K562 (cell line): ENCODE results near the gene CIAO2A. TPM values are rescaled to one million over a fixed set of nuclear protein-coding genes. Genes with fewer than 3 reads are reported as not detected.
A peak's percentile ranks its signal among the peaks of the same experiment; 100 is the strongest.

Experiments used
- ATAC-seq: fragments of 200-7000 bp; cut with Tn5 transposase; 3 replicates; pipeline ENCODE4 v1.9.1; 2020; ENCODE audit warnings: moderate library complexity
- BruUV-seq: library from RNA; stranded (reverse); fragments of 400-500 nt; replicated peaks from 2 replicates; lab custom pipeline; 2021; lab: Mats Ljungman, UMichigan
- CTCF ChIA-PET: fragments of 300-600 bp; formaldehyde crosslinking; extraction: SDS; loops from one replicate; lab custom pipeline; 2021; ENCODE audit warnings: low intra/inter-chr PET ratio; lab: Yijun Ruan, JAX
- POLR2A ChIA-PET: fragments of 300-600, 350-650 bp; sonication (Branson Sonifier 250); formaldehyde crosslinking; extraction: SDS; loops from one replicate; lab custom pipeline; 2021; ENCODE audit warnings: antibody characterized with exemption, inconsistent platforms; lab: Yijun Ruan, JAX
- DNase-seq, 4 experiments: peaks; one replicate each; pipeline versions ENCODE4 v3.0.0 to v3.0.0-alpha.2; 2011 to 2018; ENCODE audit warnings: low spot score in 3 of 4, mixed read lengths in 3 of 4; ENCODE audit errors: extremely low read depth in 1 of 4
- FAIRE-seq: peaks from 2 replicates; lab custom pipeline; 2011; peaks lifted over from hg19 to GRCh38; lab: Jason Lieb, UNC
- H2AFZ ChIP-seq: 2 replicates; pipeline ENCODE4 v1.6.0; 2011; ENCODE audit warnings: low read depth, low read length, control low read depth, inconsistent platforms
- H3K27ac ChIP-seq: fragments of 200-600 bp; 3 replicates; pipeline ENCODE4 v1.8.0; 2011; ENCODE audit warnings: low read depth, mild to moderate bottlenecking, control low read depth, inconsistent platforms, low read length, moderate library complexity, mixed read lengths; ENCODE audit errors: extremely low read depth
- H3K27me3 ChIP-seq, 2 experiments: fragments of 300-600 bp in 1 of 2; 2 replicates in 1 of 2; 3 replicates in 1 of 2; pipeline versions ENCODE4 v1.6.0 to v1.8.0; 2011; ENCODE audit warnings: inconsistent platforms in 2 of 2, low read length in 2 of 2, mild to moderate bottlenecking in 1 of 2, mixed read lengths in 1 of 2, moderate library complexity in 1 of 2; ENCODE audit not compliant: control insufficient read depth in 2 of 2, insufficient read depth in 2 of 2
- H3K36me3 ChIP-seq: fragments of 300-600 bp; 3 replicates; pipeline ENCODE4 v1.8.0; 2011; ENCODE audit warnings: mild to moderate bottlenecking, low read length, inconsistent platforms; ENCODE audit not compliant: control insufficient read depth, insufficient read depth
- H3K4me1 ChIP-seq, 2 experiments: fragments of 200-600 bp in 1 of 2; replicated peaks in 1 of 2; 2 replicates in 1 of 2; 3 replicates in 1 of 2; pipeline versions ENCODE4 v1.5.1 to v1.8.0; 2011; ENCODE audit warnings: inconsistent platforms in 2 of 2, low read length in 2 of 2, mild to moderate bottlenecking in 1 of 2, mixed read lengths in 1 of 2, moderate library complexity in 1 of 2; ENCODE audit not compliant: control insufficient read depth in 2 of 2, insufficient read depth in 2 of 2
- H3K4me2 ChIP-seq: 2 replicates; pipeline ENCODE4 v1.6.1; 2011; ENCODE audit warnings: low read length, control low read depth, inconsistent platforms, mixed read lengths; ENCODE audit not compliant: insufficient read depth
- H3K4me3 ChIP-seq: fragments of 200-600 bp; sonication (generic), shearing (Covaris generic); 2 replicates; pipeline ENCODE4 v1.5.1; 2016; ENCODE audit warnings: control low read depth, inconsistent platforms
- H3K79me2 ChIP-seq: fragments of 200-600 bp; 3 replicates; pipeline ENCODE4 v1.8.0; 2011; ENCODE audit warnings: low read length, inconsistent platforms; ENCODE audit not compliant: control insufficient read depth, insufficient read depth
- H3K9ac ChIP-seq, 2 experiments: 2 replicates each; pipeline versions ENCODE4 v1.6.0 to v1.6.1; 2011; ENCODE audit warnings: low read depth in 2 of 2, low read length in 2 of 2, control low read depth in 1 of 2, inconsistent platforms in 1 of 2, mild to moderate bottlenecking in 1 of 2, mixed read lengths in 1 of 2; ENCODE audit not compliant: insufficient read depth in 1 of 2
- H3K9me1 ChIP-seq: one replicate; pipeline ENCODE4 v1.6.0; 2011; ENCODE audit warnings: inconsistent platforms, mild to moderate bottlenecking, low read length, moderate library complexity; ENCODE audit not compliant: control insufficient read depth, insufficient read depth
- H3K9me3 ChIP-seq: replicated peaks from 2 replicates; pipeline ENCODE4 v1.5.1; 2011; ENCODE audit warnings: low read depth, low read length, inconsistent platforms; ENCODE audit not compliant: control insufficient read depth, insufficient read depth
- H4K20me1 ChIP-seq: replicated peaks from 2 replicates; pipeline ENCODE4 v1.6.1; 2011; ENCODE audit warnings: low read length, inconsistent platforms, mixed read lengths; ENCODE audit not compliant: control insufficient read depth, insufficient read depth
- DNMT1 ChIP-seq: fragments of 450-650 bp; IDR thresholded peaks from 2 replicates; pipeline ENCODE4 v1.6.1; 2016; ENCODE audit warnings: antibody characterized with exemption, mild to moderate bottlenecking
- GTF2B ChIP-seq: IDR thresholded peaks from 2 replicates; pipeline ENCODE4 v1.6.1; 2011; ENCODE audit not compliant: insufficient read length; ENCODE audit errors: extremely low read depth
- HNRNPH1 ChIP-seq: fragments of 200-400 bp; formaldehyde crosslinking; optimal IDR thresholded peaks from 2 replicates; pipeline ENCODE3; 2017; ENCODE audit warnings: low read depth, mild to moderate bottlenecking, low read length, moderate library complexity
- HOMEZ ChIP-seq: fragments of 250-450 bp; sonication (Bioruptor Pico); IDR thresholded peaks from 2 replicates; pipeline ENCODE4 v1.4.0; 2020; ENCODE audit warnings: mild to moderate bottlenecking, moderate library complexity
- MBD2 ChIP-seq: sonication (generic); IDR thresholded peaks from 2 replicates; pipeline ENCODE4 v1.6.1; 2016; ENCODE audit warnings: low read depth, borderline replicate concordance
- MYC ChIP-seq, 2 experiments: fragments of 250-450 bp in 1 of 2; sonication (Bioruptor Pico) in 1 of 2; IDR thresholded peaks; 2 replicates each; pipeline versions ENCODE4 v1.5.1 to v1.6.1; 2012 to 2021; ENCODE audit warnings: low read depth in 2 of 2, borderline replicate concordance in 1 of 2, improper control_type of control experiment in 1 of 2, low read length in 1 of 2, mild to moderate bottlenecking in 1 of 2, moderate library complexity in 1 of 2
- NR2C2 ChIP-seq, 2 experiments: fragments of 200-800 bp in 1 of 2; sonication (Bioruptor generic) in 1 of 2; sonication (generic) in 1 of 2; formaldehyde crosslinking in 1 of 2; IDR thresholded peaks; 2 replicates each; pipeline versions ENCODE4 v1.6.1 to v1.8.0; 2016 to 2022; ENCODE audit warnings: mild to moderate bottlenecking in 1 of 2, missing compliant biosample characterization in 1 of 2, missing genetic modification characterization in 1 of 2, missing genetic modification reagents in 1 of 2
- POLR2A ChIP-seq: fragments of 450-650 bp; conservative IDR thresholded peaks from 2 replicates; pipeline ENCODE4 v1.6.1; 2016
- TCF3 ChIP-seq: sonication (generic); formaldehyde crosslinking; IDR thresholded peaks from 2 replicates; pipeline ENCODE4 v1.4.0; 2020; ENCODE audit warnings: mild to moderate bottlenecking, missing genetic modification reagents
- TCF7 ChIP-seq: sonication (generic); IDR thresholded peaks from 2 replicates; pipeline ENCODE4 v1.6.1; 2016; ENCODE audit warnings: antibody characterized with exemption, borderline replicate concordance
- ZBED1 ChIP-seq: IDR thresholded peaks from 2 replicates; pipeline ENCODE4 v1.6.1; 2014
- ZNF583 ChIP-seq: fragments of 250-450 bp; sonication (Bioruptor Pico); IDR thresholded peaks from 2 replicates; pipeline ENCODE4 v1.4.0; 2020
- ZNF778 ChIP-seq: fragments of 450-650 bp; formaldehyde crosslinking; IDR thresholded peaks from 2 replicates; pipeline ENCODE4 v1.4.0; 2020; ENCODE audit warnings: mild to moderate bottlenecking, moderate library complexity
- WGBS: fragments of 100-300 bp; shearing (Covaris generic); methylation state at CpG from one replicate; pipeline ENCODE4 v1.1.6; 2016; ENCODE audit warnings: low coverage, mixed read lengths; ENCODE audit not compliant: insufficient coverage; ENCODE audit errors: missing lambda C conversion rate; 5-methylcytosine and 5-hydroxymethylcytosine counted together
- in situ Hi-C: fragments of 300-500 bp; cut with MboI; formaldehyde crosslinking; loops from 4 replicates; pipeline ENCODE4 v1.15.0; 2018; ENCODE audit warnings: inconsistent platforms, mixed read lengths
- intact Hi-C: fragments of 100-400 bp; cut with micrococcal nuclease; formaldehyde crosslinking; loops from 2 replicates; pipeline ENCODE4 v1.14.2; 2022
- polyA plus RNA-seq, 8 experiments: library from polyadenylated mRNA; depleted of rRNA in 4 of 8; stranded (reverse) in 5 of 8; unstranded in 3 of 8; fragments of >200 nt; fragmentation: Nextera tagmentation in 2 of 8; fragmentation: Illumina TruSeq in 1 of 8; extraction: Ambion mirVana in 2 of 8; extraction: Trizol in 1 of 8; gene quantifications; 2 replicates each; pipeline versions ENCODE4 v1.2.1 to v1.2.3, GENCODE V29; 2011 to 2014; ENCODE audit warnings: inconsistent platforms in 1 of 8, missing spikeins in 1 of 8
- total RNA-seq, 7 experiments: library from RNA; depleted of rRNA in 6 of 7; stranded (reverse); fragments of >200 nt in 6 of 7; fragmentation: Illumina TruSeq in 2 of 7; extraction: Trizol in 2 of 7; gene quantifications; 2 replicates each; pipeline versions ENCODE4 v1.2.1 to v1.2.3, GENCODE V29; 2011 to 2021; ENCODE audit warnings: low replicate concordance in 1 of 7
- TF ChIP-seq, protein P1 (sequence below): fragments of 200-800 bp; sonication (Bioruptor generic); IDR thresholded peaks from 2 replicates; pipeline ENCODE4 v1.6.1; 2017; ENCODE audit warnings: missing genetic modification characterization, missing compliant biosample characterization
- TF ChIP-seq, protein P2 (sequence below): fragments of 250-450 bp; sonication (Bioruptor Pico); IDR thresholded peaks from 2 replicates; pipeline ENCODE4 v1.5.0; 2020; ENCODE audit warnings: mild to moderate bottlenecking

The CIAO2A gene
- total and polyA plus RNA-seq, 9 of the 15 experiments (the other 6 are each of a cell fraction or from before 2014, with no cell fraction given): 161 to 429 (median 313) TPM

- Histone ChIP-seq H3K9ac (no peak overlapping the region; a peak in 1 of 4 replicates), H3K9me1 (no peaks in the 10 kb centered on the region), H3K36me3 (peaks cover 58% of the 10 kb centered on the region), H4K20me1 (peaks cover 5% of the 10 kb centered on the region; the same call in 1 of the 2 replicates), H3K4me3 (no peak overlapping the region), H3K4me2 (0 out of 2 replicates have a peak overlapping the region, but pooled peaks have one; percentile 10), H3K4me1 (peaks cover 3 to 29% of the 10 kb centered on the region in 2 experiments; a peak in 4 of 5 replicates), H2AFZ (no peak overlapping the region), H3K9me3 (no peaks in the 10 kb centered on the region), H3K79me2 (peaks cover 5% of the 10 kb centered on the region; the same call in 1 of the 3 replicates), H3K27me3 (no peaks in the 10 kb centered on the region), H3K27ac (peak overlapping the region; percentile 66; the same call in 2 of the 3 replicates)
- intact Hi-C loops (no loop called here), in situ Hi-C loops (loop anchor here (25.0 kb wide), 2 partner anchors 609 to 784 kb away; partner anchors contain the start of gene APH1B)
- ATAC-seq (peak; percentile 47), DNase-seq (peak in 3 of 4 experiments; percentile 32 to 77 (median 32)), FAIRE-seq (peak; percentile 80)
- 30% methylated on average over 8 of the region's 8 CpGs for WGBS
- POLR2A ChIA-PET: interaction anchor here (0.9 to 2.3 kb wide), 7 partner anchors 10 to 473 kb away, joined by 3 to 11 read pairs (median 5); partner anchors contain the start of gene CIAO2A
- no TSS peak for BruUV-seq
- CTCF ChIA-PET: interaction anchor here (0.6 kb wide), 1 partner anchor 311 kb away, joined by 6 read pairs; no protein-coding TSS in a partner anchor
- TF ChIP-seq DNMT1 (no peak), MBD2 (no peak), ZBED1 (no peak), TCF7 (no peak), ZNF583 (no peak), TCF3 (no peak), HNRNPH1 (no peak), GTF2B (no peak), ZNF778 (CRISPR knock-in tag) (no peak), NR2C2 (CRISPR knock-in tag; IDR thresholded peaks at IDR 0.05) (no peak), NR2C2 (tag; IDR thresholded peaks at IDR 0.05) (peak; percentile 55; the same call in 1 of the 2 replicates), POLR2A (no peak), MYC (IDR thresholded peaks at IDR 0.05; ENCODE audit: low read depth, low read length) (0 out of 2 replicates have a peak, but pooled peaks have one; percentile 31), MYC (CRISPR knock-in tag; IDR thresholded peaks at IDR 0.05; ENCODE audit: borderline replicate concordance, low read depth) (no peak), HOMEZ (CRISPR knock-in tag) (no peak)
- TF ChIP-seq, protein P1, sequence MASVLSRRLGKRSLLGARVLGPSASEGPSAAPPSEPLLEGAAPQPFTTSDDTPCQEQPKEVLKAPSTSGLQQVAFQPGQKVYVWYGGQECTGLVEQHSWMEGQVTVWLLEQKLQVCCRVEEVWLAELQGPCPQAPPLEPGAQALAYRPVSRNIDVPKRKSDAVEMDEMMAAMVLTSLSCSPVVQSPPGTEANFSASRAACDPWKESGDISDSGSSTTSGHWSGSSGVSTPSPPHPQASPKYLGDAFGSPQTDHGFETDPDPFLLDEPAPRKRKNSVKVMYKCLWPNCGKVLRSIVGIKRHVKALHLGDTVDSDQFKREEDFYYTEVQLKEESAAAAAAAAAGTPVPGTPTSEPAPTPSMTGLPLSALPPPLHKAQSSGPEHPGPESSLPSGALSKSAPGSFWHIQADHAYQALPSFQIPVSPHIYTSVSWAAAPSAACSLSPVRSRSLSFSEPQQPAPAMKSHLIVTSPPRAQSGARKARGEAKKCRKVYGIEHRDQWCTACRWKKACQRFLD (CRISPR knock-in tag): no peak
- TF ChIP-seq, protein P2, sequence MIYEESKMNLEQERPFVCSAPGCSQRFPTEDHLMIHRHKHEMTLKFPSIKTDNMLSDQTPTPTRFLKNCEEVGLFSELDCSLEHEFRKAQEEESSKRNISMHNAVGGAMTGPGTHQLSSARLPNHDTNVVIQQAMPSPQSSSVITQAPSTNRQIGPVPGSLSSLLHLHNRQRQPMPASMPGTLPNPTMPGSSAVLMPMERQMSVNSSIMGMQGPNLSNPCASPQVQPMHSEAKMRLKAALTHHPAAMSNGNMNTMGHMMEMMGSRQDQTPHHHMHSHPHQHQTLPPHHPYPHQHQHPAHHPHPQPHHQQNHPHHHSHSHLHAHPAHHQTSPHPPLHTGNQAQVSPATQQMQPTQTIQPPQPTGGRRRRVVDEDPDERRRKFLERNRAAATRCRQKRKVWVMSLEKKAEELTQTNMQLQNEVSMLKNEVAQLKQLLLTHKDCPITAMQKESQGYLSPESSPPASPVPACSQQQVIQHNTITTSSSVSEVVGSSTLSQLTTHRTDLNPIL (CRISPR knock-in tag): no peak
These were observed 22.4 kb downstream of the CIAO2A start for GRCh38 chr15:64070965-64071851.
